ENCODE data around the gene CPSF4L.
A peak's percentile ranks its signal among the peaks of the same experiment; 100 is the strongest.

CPSF4L gene

GRCh38 chr17:73304971-73305812 is 43.5 kb upstream of the CPSF4L start:
- no peak for DNase-seq (ENCODE audit: low read depth, low spot score)
- H3K36me3 ChIP-seq (ENCODE audit: insufficient read depth, low read length), result no peaks in the 10 kb centered on the region
- TF ChIP-seq POLR2AphosphoS5 (IDR thresholded peaks at IDR 0.05; ENCODE audit: borderline replicate concordance, low read depth, low read length) (no peak), EZH2 (IDR thresholded peaks at IDR 0.05) (no peak), FOXP2 (optimal IDR thresholded peaks at IDR 0.05; ENCODE audit: control extremely low read depth, extremely low read length, insufficient read depth) (no peak)
- H3K4me3 ChIP-seq, result peak overlapping the region; percentile 60
- H3K9ac ChIP-seq (ENCODE audit: insufficient read length), result no peak overlapping the region
- H3K27ac ChIP-seq, result no peak overlapping the region
- no peaks in the 10 kb centered on the region for H3K9me3 ChIP-seq (ENCODE audit: low read depth, low read length)

GRCh38 chr17:73304438-73304837 is 42.8 kb upstream of the CPSF4L start:
- Histone ChIP-seq H3K9me3 (ENCODE audit: low read depth, low read length) (no peaks in the 10 kb centered on the region), H3K27ac (peak overlapping the region; percentile 60; the same call in 1 of the 2 replicates), H3K4me3 (peak overlapping the region; percentile 60), H3K9ac (ENCODE audit: insufficient read length) (no peak overlapping the region), H3K36me3 (ENCODE audit: insufficient read depth, low read length) (no peaks in the 10 kb centered on the region)
- no peak for DNase-seq (ENCODE audit: low read depth, low spot score)
- TF ChIP-seq FOXP2 (optimal IDR thresholded peaks at IDR 0.05; ENCODE audit: control extremely low read depth, extremely low read length, insufficient read depth), result no peak
- no peak for TF ChIP-seq EZH2 (IDR thresholded peaks at IDR 0.05)
- no peak for TF ChIP-seq POLR2AphosphoS5 (IDR thresholded peaks at IDR 0.05; ENCODE audit: borderline replicate concordance, low read depth, low read length)

- Histone ChIP-seq H3K9ac (ENCODE audit: insufficient read length) (no peak overlapping the region), H3K36me3 (ENCODE audit: insufficient read depth, low read length) (no peaks in the 10 kb centered on the region), H3K4me3 (no peak overlapping the region), H3K9me3 (ENCODE audit: low read depth, low read length) (no peaks in the 10 kb centered on the region), H3K27ac (peak overlapping the region; percentile 75)
- TF ChIP-seq EZH2 (IDR thresholded peaks at IDR 0.05), result no peak
- TF ChIP-seq FOXP2 (optimal IDR thresholded peaks at IDR 0.05; ENCODE audit: control extremely low read depth, extremely low read length, insufficient read depth), result no peak
- no peak; the same call in 1 of the 2 replicates for TF ChIP-seq POLR2AphosphoS5 (IDR thresholded peaks at IDR 0.05; ENCODE audit: borderline replicate concordance, low read depth, low read length)
- DNase-seq (ENCODE audit: low read depth, low spot score), result no peak
Measured at GRCh38 chr17:73302189-73302588, 40.5 kb upstream of the CPSF4L start.

GRCh38 chr17:73301369-73301768 is 39.7 kb upstream of the CPSF4L start:
- no peak for DNase-seq (ENCODE audit: low read depth, low spot score)
- H3K27ac ChIP-seq, result peak overlapping the region; percentile 85
- no peak overlapping the region for H3K4me3 ChIP-seq
- no peaks in the 10 kb centered on the region for H3K36me3 ChIP-seq (ENCODE audit: insufficient read depth, low read length)
- H3K9me3 ChIP-seq (ENCODE audit: low read depth, low read length), result no peaks in the 10 kb centered on the region
- TF ChIP-seq POLR2AphosphoS5 (IDR thresholded peaks at IDR 0.05; ENCODE audit: borderline replicate concordance, low read depth, low read length), result no peak
- no peak for TF ChIP-seq EZH2 (IDR thresholded peaks at IDR 0.05)
- TF ChIP-seq FOXP2 (optimal IDR thresholded peaks at IDR 0.05; ENCODE audit: control extremely low read depth, extremely low read length, insufficient read depth), result no peak
- no peak overlapping the region for H3K9ac ChIP-seq (ENCODE audit: insufficient read length)

GRCh38 chr17:73300392-73300791 is 38.7 kb upstream of the CPSF4L start:
- no peaks in the 10 kb centered on the region for H3K9me3 ChIP-seq (ENCODE audit: low read depth, low read length)
- no peak for TF ChIP-seq FOXP2 (optimal IDR thresholded peaks at IDR 0.05; ENCODE audit: control extremely low read depth, extremely low read length, insufficient read depth)
- TF ChIP-seq POLR2AphosphoS5 (IDR thresholded peaks at IDR 0.05; ENCODE audit: borderline replicate concordance, low read depth, low read length), result no peak
- no peak for TF ChIP-seq EZH2 (IDR thresholded peaks at IDR 0.05)
- no peak overlapping the region for H3K9ac ChIP-seq (ENCODE audit: insufficient read length)
- no peak overlapping the region for H3K4me3 ChIP-seq
- peak overlapping the region; percentile 85; the same call in 1 of the 2 replicates for H3K27ac ChIP-seq
- H3K36me3 ChIP-seq (ENCODE audit: insufficient read depth, low read length), result no peaks in the 10 kb centered on the region
- no peak for DNase-seq (ENCODE audit: low read depth, low spot score)

GRCh38 chr17:73297934-73298861 is 36.5 kb upstream of the CPSF4L start:
- Histone ChIP-seq H3K9ac (ENCODE audit: insufficient read length) (no peak overlapping the region), H3K36me3 (ENCODE audit: insufficient read depth, low read length) (no peaks in the 10 kb centered on the region), H3K9me3 (ENCODE audit: low read depth, low read length) (no peaks in the 10 kb centered on the region), H3K27ac (no peak overlapping the region), H3K4me3 (no peak overlapping the region)
- no peak for DNase-seq (ENCODE audit: low read depth, low spot score)
- no peak for TF ChIP-seq EZH2 (IDR thresholded peaks at IDR 0.05)
- no peak for TF ChIP-seq POLR2AphosphoS5 (IDR thresholded peaks at IDR 0.05; ENCODE audit: borderline replicate concordance, low read depth, low read length)
- no peak for TF ChIP-seq FOXP2 (optimal IDR thresholded peaks at IDR 0.05; ENCODE audit: control extremely low read depth, extremely low read length, insufficient read depth)

GRCh38 chr17:73293480-73293911 is 31.8 kb upstream of the CPSF4L start:
- no peak overlapping the region for H3K27ac ChIP-seq
- H3K9me3 ChIP-seq (ENCODE audit: low read depth, low read length), result no peaks in the 10 kb centered on the region
- no peaks in the 10 kb centered on the region for H3K36me3 ChIP-seq (ENCODE audit: insufficient read depth, low read length)
- TF ChIP-seq FOXP2 (optimal IDR thresholded peaks at IDR 0.05; ENCODE audit: control extremely low read depth, extremely low read length, insufficient read depth) (no peak), POLR2AphosphoS5 (IDR thresholded peaks at IDR 0.05; ENCODE audit: borderline replicate concordance, low read depth, low read length) (no peak), EZH2 (IDR thresholded peaks at IDR 0.05) (no peak)
- H3K9ac ChIP-seq (ENCODE audit: insufficient read length), result no peak overlapping the region
- H3K4me3 ChIP-seq, result no peak overlapping the region
- no peak for DNase-seq (ENCODE audit: low read depth, low spot score)

- no peak for TF ChIP-seq FOXP2 (optimal IDR thresholded peaks at IDR 0.05; ENCODE audit: control extremely low read depth, extremely low read length, insufficient read depth)
- no peak for TF ChIP-seq POLR2AphosphoS5 (IDR thresholded peaks at IDR 0.05; ENCODE audit: borderline replicate concordance, low read depth, low read length)
- TF ChIP-seq EZH2 (IDR thresholded peaks at IDR 0.05), result no peak
Measured at GRCh38 chr17:73293031-73293430, 31.4 kb upstream of the CPSF4L start.

More at GRCh38 chr17:73293031-73293430, 31.4 kb upstream of the CPSF4L start:
- Histone ChIP-seq H3K9ac (ENCODE audit: insufficient read length) (no peak overlapping the region), H3K27ac (no peak overlapping the region), H3K36me3 (ENCODE audit: insufficient read depth, low read length) (no peaks in the 10 kb centered on the region), H3K4me3 (no peak overlapping the region), H3K9me3 (ENCODE audit: low read depth, low read length) (no peaks in the 10 kb centered on the region)
- no peak for DNase-seq (ENCODE audit: low read depth, low spot score)

All from SK-N-MC (cell line).